Non-pigmented ciliary epithelial cell (primary cell): ENCODE results near the gene MAP1S.
A peak's percentile ranks its signal among the peaks of the same experiment; 100 is the strongest.
"Not testable (repeated sequence)": the region's sequence is repeated elsewhere in the genome, so short reads cannot be mapped to it uniquely, and the experiment has no call there.

Source experiments
- DNase-seq: peaks from one replicate; pipeline ENCODE4 v3.0.0-alpha.2; 2010; ENCODE audit warnings: low read depth

MAP1S gene

GRCh38 chr19:17765069-17765618 is 45.9 kb downstream of the MAP1S start:
- DNase-seq = no peak

DNA sequence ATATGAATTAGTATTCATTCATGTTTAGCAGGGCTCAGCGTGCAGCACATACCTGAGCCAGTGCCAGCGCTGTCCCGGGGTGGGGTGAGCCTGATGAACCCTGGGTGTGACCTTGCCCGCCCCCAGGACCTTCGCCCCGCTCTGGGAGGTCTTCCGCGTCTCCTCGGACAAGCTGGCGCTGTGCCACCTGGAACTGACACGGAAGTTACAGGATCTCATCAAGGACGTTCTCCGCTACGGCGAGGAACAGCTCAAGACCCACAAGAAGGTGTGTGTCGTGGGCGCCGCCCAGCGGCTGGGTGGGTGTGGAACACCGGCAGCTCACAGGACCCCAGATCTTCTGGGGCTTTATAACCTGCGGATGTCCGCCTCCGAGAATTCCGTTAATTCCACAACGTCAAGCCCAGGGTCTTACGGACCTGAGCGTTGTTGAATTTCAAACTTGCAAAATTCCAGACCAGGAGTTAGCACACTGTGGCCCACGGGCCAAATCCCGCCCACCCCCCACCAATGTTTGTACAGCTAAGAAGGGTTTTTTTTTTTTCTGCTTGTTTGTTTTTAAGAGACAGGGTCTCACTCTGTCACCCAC is 47.4 kb downstream of the MAP1S start:
- DNase-seq = peak; percentile 35

DNA sequence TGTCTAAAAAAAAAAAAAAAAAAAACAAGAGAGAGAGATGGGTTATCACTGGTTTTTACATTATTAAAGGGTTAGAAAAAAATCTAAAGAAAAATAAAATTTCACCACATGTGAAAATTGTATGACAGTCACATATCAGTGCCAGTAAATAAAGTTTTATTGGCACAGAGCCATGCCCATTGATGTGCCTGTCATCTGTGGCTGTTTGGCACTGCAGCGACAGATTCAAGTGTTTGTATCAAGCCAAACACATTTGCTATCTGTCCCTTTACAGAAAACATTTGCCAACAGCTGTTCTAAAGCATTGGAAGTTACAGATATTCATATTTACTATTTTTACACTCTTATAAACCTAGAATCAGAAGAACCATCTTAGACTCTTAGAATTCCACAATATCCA is 48.3 kb downstream of the MAP1S start:
- no peak for DNase-seq

DNA sequence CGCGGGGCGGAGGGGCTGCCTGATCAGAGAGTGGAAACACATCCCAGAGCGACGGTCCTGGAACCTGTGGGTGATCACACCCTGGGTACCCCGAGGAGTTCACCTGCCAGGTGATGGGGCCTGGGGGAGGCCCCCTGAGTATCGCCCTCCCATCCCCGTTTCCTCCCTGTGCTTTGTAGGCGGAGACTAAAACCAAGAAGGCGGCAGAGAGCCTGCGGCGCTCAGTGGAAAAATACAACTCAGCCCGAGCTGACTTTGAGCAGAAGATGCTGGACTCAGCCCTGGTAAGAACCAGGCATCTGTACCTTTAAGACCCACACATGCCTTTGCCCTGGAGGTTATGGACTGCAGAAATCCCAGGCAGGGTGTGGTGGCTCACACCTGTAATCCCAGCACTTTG is 51.3 kb downstream of the MAP1S start:
- DNase-seq = no peak

- no peak for DNase-seq
Observed at GRCh38 chr19:17772172-17772571, 52.9 kb downstream of the MAP1S start.

DNA sequence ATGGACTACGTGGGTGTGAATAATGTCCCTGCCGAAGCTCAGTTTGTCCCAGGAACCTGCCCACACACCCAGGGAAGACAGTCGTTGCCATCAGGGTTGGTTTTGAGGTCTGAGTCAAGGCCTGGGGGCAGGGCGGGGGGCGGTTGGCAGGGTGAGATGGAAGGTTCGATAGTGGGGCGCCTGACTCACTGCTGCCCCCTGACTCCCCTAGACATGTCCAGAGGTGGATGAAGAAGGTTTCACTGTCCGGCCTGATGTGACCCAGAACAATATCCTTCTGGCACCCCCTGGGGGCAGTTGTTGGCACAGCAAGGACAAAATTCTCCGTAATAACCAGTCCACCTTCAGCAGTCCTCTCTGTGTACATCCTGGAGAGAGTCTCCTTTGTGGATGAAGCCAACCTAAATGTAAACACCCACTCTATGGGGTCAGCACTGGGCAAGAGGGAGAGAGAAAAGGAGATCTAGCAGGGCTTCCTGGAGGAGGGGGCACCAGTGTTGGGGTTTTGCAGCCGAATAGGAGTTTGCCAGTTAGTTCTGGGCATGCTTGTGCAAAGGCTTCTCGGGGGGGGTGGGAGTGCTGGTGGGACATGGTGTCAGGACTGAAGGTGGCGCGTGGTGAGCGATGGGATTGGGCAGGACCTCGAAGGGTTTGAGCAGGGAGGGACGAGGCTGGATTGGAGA is 56.1 kb downstream of the MAP1S start:
- no peak for DNase-seq

DNA sequence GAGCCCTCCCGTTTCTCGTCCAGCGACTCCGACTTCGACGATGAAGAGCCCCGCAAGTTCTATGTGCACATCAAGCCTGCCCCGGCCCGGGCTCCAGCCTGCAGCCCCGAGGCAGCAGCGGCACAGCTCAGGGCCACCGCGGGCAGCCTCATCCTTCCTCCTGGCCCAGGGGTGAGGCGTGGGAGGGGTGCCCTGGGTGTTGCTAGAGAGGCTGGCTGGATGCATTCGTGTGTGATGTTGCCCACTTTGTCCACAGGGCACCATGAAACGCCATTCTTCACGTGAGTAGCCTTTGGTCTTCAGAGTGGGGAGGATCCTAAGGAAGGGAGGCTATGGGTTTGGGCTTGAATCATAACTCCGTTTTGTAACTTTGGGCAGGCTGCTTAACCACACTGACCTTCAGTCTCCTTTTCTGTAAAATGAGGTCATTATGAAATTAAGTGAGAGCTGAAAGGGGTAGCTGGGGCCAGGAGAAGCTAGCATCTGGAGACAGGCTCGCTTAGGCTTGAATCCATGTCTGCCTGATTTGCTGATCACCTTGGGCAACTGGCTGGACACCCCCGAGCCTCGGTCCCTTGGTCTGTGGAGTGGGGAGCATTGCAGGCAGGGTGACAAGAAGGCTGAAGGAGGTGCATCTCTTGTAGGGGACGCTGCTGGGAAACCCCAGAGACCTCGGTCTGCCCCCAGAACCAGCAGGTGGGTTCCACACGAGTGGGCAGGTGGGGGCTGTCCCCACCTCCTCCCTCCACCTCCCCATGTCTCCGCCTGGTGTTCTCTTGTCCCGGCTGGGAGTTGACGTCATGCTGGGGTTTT is 56.9 kb downstream of the MAP1S start:
- DNase-seq = no peak

- DNase-seq = not testable (repeated sequence)
Observed at GRCh38 chr19:17777840-17778239, 58.6 kb downstream of the MAP1S start.

DNA sequence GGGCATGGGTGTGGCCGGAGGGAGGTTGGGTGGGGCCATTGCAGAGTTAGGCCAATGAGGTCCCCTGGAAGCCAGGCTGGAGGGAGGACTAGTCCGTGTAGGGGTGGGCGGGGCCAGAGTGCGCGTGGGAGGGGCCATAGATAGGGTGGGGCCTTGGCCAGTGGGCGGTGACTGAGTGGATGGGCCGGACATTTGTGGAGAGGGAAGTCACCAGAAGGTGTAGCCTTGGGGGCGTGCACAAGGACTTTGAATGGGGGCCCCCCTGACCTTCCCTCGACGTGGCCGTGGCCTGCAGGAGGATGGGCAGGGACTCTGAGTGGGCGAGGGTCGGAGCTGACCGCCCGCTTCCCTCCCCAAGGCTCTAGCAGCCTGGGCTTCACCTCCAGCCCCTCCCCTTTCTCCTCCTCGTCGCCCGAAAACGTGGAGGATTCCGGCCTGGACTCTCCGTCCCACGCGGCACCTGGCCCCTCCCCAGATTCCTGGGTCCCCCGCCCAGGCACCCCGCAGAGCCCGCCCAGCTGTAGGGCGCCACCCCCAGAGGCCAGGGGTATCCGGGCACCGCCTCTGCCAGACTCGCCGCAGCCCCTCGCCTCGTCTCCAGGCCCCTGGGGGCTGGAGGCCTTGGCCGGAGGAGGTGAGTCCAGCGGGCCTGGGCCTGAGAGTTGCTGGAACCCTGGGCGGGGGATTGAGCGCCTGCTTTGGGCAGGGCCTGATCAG is 59.1 kb downstream of the MAP1S start:
- no peak for DNase-seq

DNA sequence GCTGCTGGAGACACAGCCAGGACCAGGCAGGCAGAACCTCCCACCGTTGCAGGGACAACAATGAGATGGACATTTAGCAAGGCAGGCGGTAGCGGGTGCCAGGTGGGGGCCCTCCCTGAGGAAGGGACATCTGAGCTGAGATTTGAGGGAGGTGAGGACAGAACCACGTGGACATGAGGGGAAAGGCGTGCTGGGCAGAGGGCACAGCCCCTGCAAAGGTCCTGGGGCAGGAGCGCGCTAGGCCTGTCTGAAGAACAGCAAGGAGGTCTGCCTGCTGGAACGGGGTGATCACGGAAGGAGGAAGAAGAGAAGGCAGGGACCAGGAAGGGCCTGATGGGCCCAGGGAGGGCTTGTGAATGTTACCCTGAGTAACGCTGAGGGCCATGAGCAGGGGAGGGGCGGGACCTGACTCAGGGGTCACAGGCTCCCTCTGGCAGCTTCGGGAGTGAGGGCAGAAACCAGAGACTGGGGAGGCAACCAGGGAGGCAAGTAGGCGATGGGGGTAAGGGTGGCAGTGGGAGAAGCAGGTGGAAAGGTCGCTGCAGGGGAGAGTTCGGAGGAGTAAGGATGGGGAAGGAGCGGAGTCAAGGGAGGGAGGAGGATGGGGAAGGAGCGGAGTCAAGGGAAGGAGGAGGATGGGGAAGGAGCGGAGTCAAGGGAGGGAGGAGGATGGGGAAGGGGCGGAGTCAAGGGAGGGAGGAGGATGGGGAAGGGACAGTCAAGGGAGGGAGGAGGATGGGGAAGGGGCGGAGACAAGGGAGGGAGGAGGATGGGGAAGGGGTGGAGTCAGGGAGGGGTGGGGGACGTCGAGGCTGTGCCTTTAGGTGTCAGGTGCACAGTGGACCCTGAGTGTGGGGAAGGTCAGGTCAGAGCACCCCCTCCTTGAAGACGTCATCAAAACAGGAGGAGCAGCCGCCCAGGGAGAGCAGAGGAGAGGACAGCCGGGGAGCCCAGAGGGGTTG is 60.0 kb downstream of the MAP1S start:
- no peak for DNase-seq

GRCh38 chr19:17780781-17781180 is 61.5 kb downstream of the MAP1S start:
- no peak for DNase-seq

DNA sequence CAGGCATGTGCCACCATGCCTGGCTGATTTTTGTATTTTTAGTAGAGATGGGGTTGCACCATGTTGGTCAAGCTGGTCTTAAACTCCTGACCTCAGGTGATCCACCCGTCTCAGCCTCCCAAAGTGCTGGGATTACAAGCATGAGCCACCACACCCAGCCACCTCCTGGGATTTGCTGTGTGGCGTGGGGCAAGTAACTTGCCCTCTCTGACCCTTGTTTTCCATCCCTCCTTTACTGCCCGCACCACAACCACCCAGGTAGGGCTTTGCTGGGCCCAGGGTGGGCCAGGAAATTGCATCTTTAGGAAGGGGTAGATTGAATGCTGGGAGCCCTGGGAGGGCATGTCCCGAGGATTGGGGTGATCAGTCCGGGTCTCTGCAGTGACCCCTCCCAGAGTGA is 64.4 kb downstream of the MAP1S start:
- DNase-seq = not testable (repeated sequence)
